K562 (cell line): Measurements from ENCODE around the gene HOTAIR. TPM values are rescaled to one million over a fixed set of nuclear protein-coding genes. Genes with fewer than 3 reads are reported as not detected.

Experiments used
- ATAC-seq: fragments of 200-7000 bp; cut with Tn5 transposase; 3 replicates; pipeline ENCODE4 v1.9.1; 2020; ENCODE audit warnings: moderate library complexity
- BruUV-seq: library from RNA; stranded (reverse); fragments of 400-500 nt; replicated peaks from 2 replicates; lab custom pipeline; 2021; lab: Mats Ljungman, UMichigan
- CTCF ChIA-PET: fragments of 300-600 bp; formaldehyde crosslinking; extraction: SDS; loops from one replicate; lab custom pipeline; 2021; ENCODE audit warnings: low intra/inter-chr PET ratio; lab: Yijun Ruan, JAX
- POLR2A ChIA-PET: fragments of 300-600, 350-650 bp; sonication (Branson Sonifier 250); formaldehyde crosslinking; extraction: SDS; loops from one replicate; lab custom pipeline; 2021; ENCODE audit warnings: antibody characterized with exemption, inconsistent platforms; lab: Yijun Ruan, JAX
- DNase-seq, 4 experiments: peaks; one replicate each; pipeline versions ENCODE4 v3.0.0 to v3.0.0-alpha.2; 2011 to 2018; ENCODE audit warnings: low spot score in 3 of 4, mixed read lengths in 3 of 4; ENCODE audit errors: extremely low read depth in 1 of 4
- FAIRE-seq: peaks from 2 replicates; lab custom pipeline; 2011; peaks lifted over from hg19 to GRCh38; lab: Jason Lieb, UNC
- H2AFZ ChIP-seq: 2 replicates; pipeline ENCODE4 v1.6.0; 2011; ENCODE audit warnings: low read depth, low read length, control low read depth, inconsistent platforms
- H3K27ac ChIP-seq: fragments of 200-600 bp; 3 replicates; pipeline ENCODE4 v1.8.0; 2011; ENCODE audit warnings: low read depth, mild to moderate bottlenecking, control low read depth, inconsistent platforms, low read length, moderate library complexity, mixed read lengths; ENCODE audit errors: extremely low read depth
- H3K27me3 ChIP-seq, 2 experiments: fragments of 300-600 bp in 1 of 2; 2 replicates in 1 of 2; 3 replicates in 1 of 2; pipeline versions ENCODE4 v1.6.0 to v1.8.0; 2011; ENCODE audit warnings: inconsistent platforms in 2 of 2, low read length in 2 of 2, mild to moderate bottlenecking in 1 of 2, mixed read lengths in 1 of 2, moderate library complexity in 1 of 2; ENCODE audit not compliant: control insufficient read depth in 2 of 2, insufficient read depth in 2 of 2
- H3K36me3 ChIP-seq: fragments of 300-600 bp; 3 replicates; pipeline ENCODE4 v1.8.0; 2011; ENCODE audit warnings: mild to moderate bottlenecking, low read length, inconsistent platforms; ENCODE audit not compliant: control insufficient read depth, insufficient read depth
- H3K4me1 ChIP-seq, 2 experiments: fragments of 200-600 bp in 1 of 2; replicated peaks in 1 of 2; 2 replicates in 1 of 2; 3 replicates in 1 of 2; pipeline versions ENCODE4 v1.5.1 to v1.8.0; 2011; ENCODE audit warnings: inconsistent platforms in 2 of 2, low read length in 2 of 2, mild to moderate bottlenecking in 1 of 2, mixed read lengths in 1 of 2, moderate library complexity in 1 of 2; ENCODE audit not compliant: control insufficient read depth in 2 of 2, insufficient read depth in 2 of 2
- H3K4me2 ChIP-seq: 2 replicates; pipeline ENCODE4 v1.6.1; 2011; ENCODE audit warnings: low read length, control low read depth, inconsistent platforms, mixed read lengths; ENCODE audit not compliant: insufficient read depth
- H3K4me3 ChIP-seq: fragments of 200-600 bp; sonication (generic), shearing (Covaris generic); 2 replicates; pipeline ENCODE4 v1.5.1; 2016; ENCODE audit warnings: control low read depth, inconsistent platforms
- H3K79me2 ChIP-seq: fragments of 200-600 bp; 3 replicates; pipeline ENCODE4 v1.8.0; 2011; ENCODE audit warnings: low read length, inconsistent platforms; ENCODE audit not compliant: control insufficient read depth, insufficient read depth
- H3K9ac ChIP-seq, 2 experiments: 2 replicates each; pipeline versions ENCODE4 v1.6.0 to v1.6.1; 2011; ENCODE audit warnings: low read depth in 2 of 2, low read length in 2 of 2, control low read depth in 1 of 2, inconsistent platforms in 1 of 2, mild to moderate bottlenecking in 1 of 2, mixed read lengths in 1 of 2; ENCODE audit not compliant: insufficient read depth in 1 of 2
- H3K9me1 ChIP-seq: one replicate; pipeline ENCODE4 v1.6.0; 2011; ENCODE audit warnings: inconsistent platforms, mild to moderate bottlenecking, low read length, moderate library complexity; ENCODE audit not compliant: control insufficient read depth, insufficient read depth
- H3K9me3 ChIP-seq: replicated peaks from 2 replicates; pipeline ENCODE4 v1.5.1; 2011; ENCODE audit warnings: low read depth, low read length, inconsistent platforms; ENCODE audit not compliant: control insufficient read depth, insufficient read depth
- H4K20me1 ChIP-seq: replicated peaks from 2 replicates; pipeline ENCODE4 v1.6.1; 2011; ENCODE audit warnings: low read length, inconsistent platforms, mixed read lengths; ENCODE audit not compliant: control insufficient read depth, insufficient read depth
- BDP1 ChIP-seq: IDR thresholded peaks from 3 replicates; pipeline ENCODE4 v1.6.1; 2011; ENCODE audit not compliant: insufficient read length, insufficient read depth
- CCNT2 ChIP-seq: IDR thresholded peaks from 2 replicates; pipeline ENCODE4 v1.6.1; 2011; ENCODE audit warnings: borderline replicate concordance, low read depth, mild to moderate bottlenecking, moderate library complexity, mixed read lengths, low read length; ENCODE audit not compliant: insufficient read length; ENCODE audit errors: extremely low read depth
- CHD2 ChIP-seq: IDR thresholded peaks from 2 replicates; pipeline ENCODE4 v1.6.1; 2011; ENCODE audit warnings: low read depth, low read length
- CREM ChIP-seq: IDR thresholded peaks from 2 replicates; pipeline ENCODE4 v1.6.1; 2014; ENCODE audit warnings: antibody characterized with exemption, low read depth
- DIDO1 ChIP-seq: fragments of 450-650 bp; IDR thresholded peaks from 2 replicates; pipeline ENCODE4 v1.6.1; 2016; ENCODE audit warnings: low read depth, missing biosample characterization, missing genetic modification characterization
- ETV5 ChIP-seq: sonication (generic); formaldehyde crosslinking; IDR thresholded peaks from 2 replicates; pipeline ENCODE4 v1.4.0; 2020; ENCODE audit warnings: low read depth, mild to moderate bottlenecking, missing genetic modification reagents
- HEY1 ChIP-seq: fragments of 250-450 bp; sonication (Bioruptor Pico); IDR thresholded peaks from 2 replicates; pipeline ENCODE4 v1.5.0; 2020; ENCODE audit warnings: mild to moderate bottlenecking, moderate library complexity, borderline replicate concordance
- JUND ChIP-seq, 2 experiments: IDR thresholded peaks; 2 replicates in 1 of 2; 3 replicates in 1 of 2; pipeline ENCODE4 v1.6.1; 2011; ENCODE audit warnings: borderline replicate concordance in 2 of 2, low read depth in 2 of 2, low read length in 2 of 2, improper control_type of control experiment in 1 of 2, missing biosample characterization in 1 of 2, missing genetic modification characterization in 1 of 2, missing genetic modification reagents in 1 of 2
- KLF16 ChIP-seq: IDR thresholded peaks from 2 replicates; pipeline ENCODE4 v1.6.1; 2016; ENCODE audit warnings: antibody characterized with exemption
- NFYB ChIP-seq: IDR thresholded peaks from 2 replicates; pipeline ENCODE4 v1.6.1; 2011; ENCODE audit warnings: mild to moderate bottlenecking, moderate library complexity; ENCODE audit not compliant: insufficient read length; ENCODE audit errors: extremely low read depth
- RBFOX2 ChIP-seq: fragments of 200-400 bp; formaldehyde crosslinking; IDR thresholded peaks from 2 replicates; pipeline ENCODE4 v1.6.1; 2017; ENCODE audit warnings: low read depth, mild to moderate bottlenecking, low read length, moderate library complexity
- SMARCC2 ChIP-seq: fragments of 450-650 bp; IDR thresholded peaks from 2 replicates; pipeline ENCODE4 v1.6.1; 2017; ENCODE audit warnings: antibody characterized with exemption, moderate library complexity, mild to moderate bottlenecking, low read depth
- WGBS: fragments of 100-300 bp; shearing (Covaris generic); methylation state at CpG from one replicate; pipeline ENCODE4 v1.1.6; 2016; ENCODE audit warnings: low coverage, mixed read lengths; ENCODE audit not compliant: insufficient coverage; ENCODE audit errors: missing lambda C conversion rate; 5-methylcytosine and 5-hydroxymethylcytosine counted together
- in situ Hi-C: fragments of 300-500 bp; cut with MboI; formaldehyde crosslinking; loops from 4 replicates; pipeline ENCODE4 v1.15.0; 2018; ENCODE audit warnings: inconsistent platforms, mixed read lengths
- intact Hi-C: fragments of 100-400 bp; cut with micrococcal nuclease; formaldehyde crosslinking; loops from 2 replicates; pipeline ENCODE4 v1.14.2; 2022
- polyA plus RNA-seq, 8 experiments: library from polyadenylated mRNA; depleted of rRNA in 4 of 8; stranded (reverse) in 5 of 8; unstranded in 3 of 8; fragments of >200 nt; fragmentation: Nextera tagmentation in 2 of 8; fragmentation: Illumina TruSeq in 1 of 8; extraction: Ambion mirVana in 2 of 8; extraction: Trizol in 1 of 8; gene quantifications; 2 replicates each; pipeline versions ENCODE4 v1.2.1 to v1.2.3, GENCODE V29; 2011 to 2014; ENCODE audit warnings: inconsistent platforms in 1 of 8, missing spikeins in 1 of 8
- total RNA-seq, 7 experiments: library from RNA; depleted of rRNA in 6 of 7; stranded (reverse); fragments of >200 nt in 6 of 7; fragmentation: Illumina TruSeq in 2 of 7; extraction: Trizol in 2 of 7; gene quantifications; 2 replicates each; pipeline versions ENCODE4 v1.2.1 to v1.2.3, GENCODE V29; 2011 to 2021; ENCODE audit warnings: low replicate concordance in 1 of 7
- TF ChIP-seq, protein P1 (sequence below): sonication (generic); formaldehyde crosslinking; IDR thresholded peaks from 2 replicates; pipeline ENCODE4 v1.8.1; 2023; ENCODE audit warnings: mild to moderate bottlenecking, missing genetic modification reagents
- TF ChIP-seq, protein P2 (sequence below): sonication (generic); formaldehyde crosslinking; IDR thresholded peaks from 2 replicates; pipeline ENCODE4 v1.5.0; 2020; ENCODE audit warnings: missing genetic modification reagents

Gene HOTAIR
- total and polyA plus RNA-seq, 9 of the 15 experiments (the other 6 are each of a cell fraction or from before 2014, with no cell fraction given) = 0.04 TPM; not detected in 8

DNA sequence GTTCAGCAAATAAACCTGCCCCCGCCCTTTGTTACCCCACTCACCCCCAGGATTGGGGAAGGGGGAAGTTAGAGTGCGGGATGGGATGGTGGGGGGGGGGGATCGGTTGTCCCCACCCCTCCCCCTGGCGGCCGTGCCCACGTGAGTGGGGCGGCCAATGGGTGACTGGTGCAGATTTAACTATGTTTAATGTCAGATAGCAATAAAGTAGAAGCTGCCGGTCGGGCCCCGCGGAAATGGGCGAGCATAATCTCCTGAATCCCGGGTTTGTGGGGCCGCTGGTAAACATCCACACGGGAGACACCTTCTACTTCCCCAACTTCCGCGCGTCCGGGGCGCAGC is 20.1 kb downstream of the HOTAIR start, which contains the start of gene HOXC12:
TSS of gene HOXC12 (plus strand) at position 210 of the 342 bp plus-strand sequence. CDS start at position 237, 27 bp downstream.
- H3K36me3 ChIP-seq = no peaks in the 10 kb centered on the region
- no peaks in the 10 kb centered on the region for H3K9me3 ChIP-seq
- DNase-seq (no peak), FAIRE-seq (no peak), ATAC-seq (no peak)
- H3K9ac ChIP-seq = no peak within 1 kb of the TSS
- CTCF ChIA-PET = no interaction called here
- no peaks in the 10 kb centered on the region for H3K79me2 ChIP-seq
- intact Hi-C loops = no loop called here
- TF ChIP-seq HEY1 (CRISPR knock-in tag) (no peak), ETV5 (CRISPR knock-in tag) (no peak), SMARCC2 (no peak), CHD2 (no peak), BDP1 (no peak), KLF16 (no peak), NFYB (peak; percentile 36), CREM (no peak), CCNT2 (no peak), RBFOX2 (no peak), JUND (IDR thresholded peaks at IDR 0.05; ENCODE audit: borderline replicate concordance, low read depth, low read length) (no peak), JUND (tag; IDR thresholded peaks at IDR 0.05; ENCODE audit: borderline replicate concordance, low read depth, low read length) (no peak), DIDO1 (tag) (no peak)
- TF ChIP-seq, protein P1, sequence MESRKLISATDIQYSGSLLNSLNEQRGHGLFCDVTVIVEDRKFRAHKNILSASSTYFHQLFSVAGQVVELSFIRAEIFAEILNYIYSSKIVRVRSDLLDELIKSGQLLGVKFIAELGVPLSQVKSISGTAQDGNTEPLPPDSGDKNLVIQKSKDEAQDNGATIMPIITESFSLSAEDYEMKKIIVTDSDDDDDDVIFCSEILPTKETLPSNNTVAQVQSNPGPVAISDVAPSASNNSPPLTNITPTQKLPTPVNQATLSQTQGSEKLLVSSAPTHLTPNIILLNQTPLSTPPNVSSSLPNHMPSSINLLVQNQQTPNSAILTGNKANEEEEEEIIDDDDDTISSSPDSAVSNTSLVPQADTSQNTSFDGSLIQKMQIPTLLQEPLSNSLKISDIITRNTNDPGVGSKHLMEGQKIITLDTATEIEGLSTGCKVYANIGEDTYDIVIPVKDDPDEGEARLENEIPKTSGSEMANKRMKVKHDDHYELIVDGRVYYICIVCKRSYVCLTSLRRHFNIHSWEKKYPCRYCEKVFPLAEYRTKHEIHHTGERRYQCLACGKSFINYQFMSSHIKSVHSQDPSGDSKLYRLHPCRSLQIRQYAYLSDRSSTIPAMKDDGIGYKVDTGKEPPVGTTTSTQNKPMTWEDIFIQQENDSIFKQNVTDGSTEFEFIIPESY = no peak
- TF ChIP-seq, protein P2, sequence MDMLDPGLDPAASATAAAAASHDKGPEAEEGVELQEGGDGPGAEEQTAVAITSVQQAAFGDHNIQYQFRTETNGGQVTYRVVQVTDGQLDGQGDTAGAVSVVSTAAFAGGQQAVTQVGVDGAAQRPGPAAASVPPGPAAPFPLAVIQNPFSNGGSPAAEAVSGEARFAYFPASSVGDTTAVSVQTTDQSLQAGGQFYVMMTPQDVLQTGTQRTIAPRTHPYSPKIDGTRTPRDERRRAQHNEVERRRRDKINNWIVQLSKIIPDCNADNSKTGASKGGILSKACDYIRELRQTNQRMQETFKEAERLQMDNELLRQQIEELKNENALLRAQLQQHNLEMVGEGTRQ (CRISPR knock-in tag) = peak; percentile 39; the same call in 1 of the 2 replicates
- H3K9me1 ChIP-seq = no peaks in the 10 kb centered on the region
- H3K4me1 ChIP-seq = peaks cover 0 to 34% of the 10 kb centered on the region in 2 experiments; a peak in 2 of 5 replicates
- H3K27me3 ChIP-seq = peaks cover 61 to 87% of the 10 kb centered on the region in 2 experiments
- H3K4me3 ChIP-seq = no peak within 1 kb of the TSS
- POLR2A ChIA-PET = interaction anchor here (0.5 to 1.4 kb wide), 4 partner anchors 10 to 44 kb away, joined by 3 to 6 read pairs (median 4); partner anchors contain the start of gene HOXC13
- in situ Hi-C loops = no loop called here
- BruUV-seq = no TSS peak
- H3K27ac ChIP-seq = no peak within 1 kb of the TSS
- H2AFZ ChIP-seq = no peak within 1 kb of the TSS
- H3K4me2 ChIP-seq = no peak within 1 kb of the TSS
- WGBS = 7% methylated on average over 5 of the region's 20 CpGs
- peaks cover 17% of the 10 kb centered on the region for H4K20me1 ChIP-seq
